Medulla oblongata (tissue), 1 donor: Measurements from ENCODE around the gene POT1.
A peak's percentile ranks its signal among the peaks of the same experiment; 100 is the strongest.
"Not testable (repeated sequence)": the region's sequence is repeated elsewhere in the genome, so short reads cannot be mapped to it uniquely, and the experiment has no call there.

Experiments
- DNase-seq: peaks from one replicate; pipeline ENCODE4 v3.0.0-alpha.2; 2015; ENCODE audit errors: extremely low spot score

POT1 gene

GRCh38 chr7:124929467-124930172 is at the start of gene POT1:
Gene POT1, minus strand, starts transcription at chr7:124929825. Its CDS starts 32,652 bp downstream, at chr7:124897173.
- DNase-seq = peak; percentile 100

- not testable (repeated sequence) for DNase-seq
Observed at GRCh38 chr7:124975131-124975530, 45.5 kb upstream of the POT1 start.

- no peak for DNase-seq
Observed at GRCh38 chr7:124965553-124965952, 35.9 kb upstream of the POT1 start.

- no peak for DNase-seq
Observed at GRCh38 chr7:124959676-124960075, 30.1 kb upstream of the POT1 start.

- not testable (repeated sequence) for DNase-seq
Observed at GRCh38 chr7:124957952-124958351, 28.3 kb upstream of the POT1 start.

DNA sequence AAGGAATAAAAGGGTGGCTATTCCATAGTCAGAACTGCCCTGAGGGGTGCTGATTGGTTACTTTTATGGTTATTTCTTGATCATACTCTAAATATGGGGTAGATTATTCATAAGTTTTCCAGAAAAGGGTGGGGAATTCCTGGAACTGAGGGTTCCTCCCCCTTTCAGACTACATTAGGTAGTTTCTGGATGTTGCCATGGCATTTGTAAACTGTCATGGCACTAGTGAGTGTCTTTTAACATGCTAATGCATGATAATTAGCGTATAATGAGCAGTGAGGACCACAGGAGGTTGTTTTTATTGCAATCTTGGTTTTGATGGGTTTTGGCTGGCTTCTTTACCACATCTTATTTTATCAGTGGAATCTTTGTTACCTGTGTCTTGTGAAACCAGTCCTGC is 26.5 kb upstream of the POT1 start:
- no peak for DNase-seq

DNA sequence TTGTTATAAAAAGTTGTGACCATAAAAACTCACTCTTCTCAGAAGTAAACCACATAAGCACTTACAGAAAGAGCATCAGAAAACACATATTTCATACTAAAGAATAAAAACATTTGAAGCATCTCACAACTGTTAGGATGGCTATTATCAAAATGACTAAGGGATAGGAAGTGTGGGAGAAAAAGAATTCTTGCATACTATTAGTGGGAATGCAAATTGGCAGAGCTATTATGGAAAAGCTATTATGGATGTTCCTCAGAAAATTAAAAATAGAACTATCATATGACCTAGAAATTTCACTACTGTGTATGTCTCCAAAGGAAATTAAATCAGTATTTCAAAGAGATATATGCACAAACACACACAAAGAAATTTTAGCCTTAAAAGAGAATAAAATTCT is 25.2 kb upstream of the POT1 start:
- no peak for DNase-seq

DNA sequence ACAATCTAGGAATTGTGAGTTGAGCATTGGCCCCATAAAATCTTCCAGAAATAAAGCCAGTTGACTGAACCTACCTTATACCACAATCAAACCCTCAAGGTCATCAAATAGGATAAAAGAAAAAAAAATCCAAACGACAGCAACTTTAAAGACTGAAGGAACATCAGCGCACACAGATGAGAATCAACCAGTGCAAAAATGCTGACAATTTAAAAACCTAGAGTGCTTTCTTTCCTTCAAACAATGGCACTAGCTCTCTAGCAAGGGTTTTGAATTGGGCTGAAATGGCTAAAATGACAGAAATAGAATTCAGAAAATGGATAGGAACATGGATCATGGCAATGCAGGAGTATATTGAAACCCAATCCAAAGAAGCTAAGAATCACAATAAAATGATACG is 16.1 kb upstream of the POT1 start:
- DNase-seq = no peak

DNA sequence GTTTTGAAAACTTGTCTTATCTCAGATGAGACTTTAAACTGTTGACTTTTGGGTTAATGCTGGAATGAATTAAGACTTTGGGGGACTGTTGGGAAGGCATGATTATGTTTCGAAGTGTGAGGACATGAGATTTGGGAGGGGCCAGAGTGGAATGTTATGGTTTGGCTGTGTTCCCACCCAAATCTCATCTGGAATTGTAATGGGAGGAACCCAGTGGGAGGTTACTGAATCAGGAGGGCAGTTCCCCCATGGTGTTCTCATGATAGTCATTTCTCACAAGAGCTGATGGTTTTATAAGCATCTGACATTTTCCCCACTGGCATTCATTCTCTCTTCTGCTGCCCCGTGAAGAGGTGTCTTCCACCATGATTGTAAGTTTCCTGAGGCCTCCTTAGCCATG is 13.8 kb upstream of the POT1 start:
- DNase-seq = no peak

GRCh38 chr7:124942399-124942798 is 12.8 kb upstream of the POT1 start:
- no peak for DNase-seq

DNA sequence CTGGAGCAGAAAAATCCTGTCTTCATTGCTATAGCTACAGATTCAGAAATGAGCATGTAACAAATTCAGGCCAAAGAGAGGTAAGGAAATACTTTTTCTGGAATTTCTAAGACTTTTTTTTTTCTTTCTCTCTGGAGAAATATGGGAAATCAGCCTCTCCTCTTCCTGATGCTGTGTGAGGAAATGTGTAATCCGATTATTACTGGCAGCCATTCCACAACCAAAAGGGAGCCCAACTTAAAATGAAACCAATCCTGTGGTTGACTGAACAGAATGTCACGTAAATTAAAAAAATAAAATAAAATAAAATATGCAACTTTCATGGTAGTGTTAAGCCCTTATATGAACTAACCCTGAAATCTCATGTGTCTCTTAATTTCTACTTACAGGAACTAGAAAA is 10.7 kb upstream of the POT1 start:
- DNase-seq = no peak

DNA sequence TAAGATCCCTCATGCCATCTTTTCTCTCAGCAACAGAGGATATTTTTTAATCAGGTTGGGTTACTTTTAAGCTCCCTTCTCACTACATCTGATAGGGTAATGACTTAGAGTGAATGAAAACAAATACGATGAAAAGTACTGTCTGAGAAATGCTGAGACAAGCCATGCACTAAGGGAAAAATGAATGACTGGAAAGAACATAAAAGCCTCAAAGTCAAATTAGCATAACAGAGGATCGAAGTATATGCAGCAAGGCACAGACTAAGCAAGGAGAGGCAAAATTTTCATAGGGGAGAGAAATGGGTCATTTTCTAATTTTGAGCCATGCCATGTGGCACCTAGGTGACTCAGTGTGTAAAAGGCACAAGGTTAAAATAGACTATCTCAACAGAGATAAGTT is 8.5 kb upstream of the POT1 start:
- DNase-seq = no peak

GRCh38 chr7:124937076-124937475 is 7.5 kb upstream of the POT1 start:
- no peak for DNase-seq

- no peak for DNase-seq
Observed at GRCh38 chr7:124934841-124935240, 5.2 kb upstream of the POT1 start.

- no peak for DNase-seq
Observed at GRCh38 chr7:124930655-124931597, 1.3 kb upstream of the POT1 start.

GRCh38 chr7:124930173-124930623 is 573 bp upstream of the POT1 start:
- no peak for DNase-seq

GRCh38 chr7:124924906-124925305 is 4.7 kb downstream of the POT1 start:
- no peak for DNase-seq

DNA sequence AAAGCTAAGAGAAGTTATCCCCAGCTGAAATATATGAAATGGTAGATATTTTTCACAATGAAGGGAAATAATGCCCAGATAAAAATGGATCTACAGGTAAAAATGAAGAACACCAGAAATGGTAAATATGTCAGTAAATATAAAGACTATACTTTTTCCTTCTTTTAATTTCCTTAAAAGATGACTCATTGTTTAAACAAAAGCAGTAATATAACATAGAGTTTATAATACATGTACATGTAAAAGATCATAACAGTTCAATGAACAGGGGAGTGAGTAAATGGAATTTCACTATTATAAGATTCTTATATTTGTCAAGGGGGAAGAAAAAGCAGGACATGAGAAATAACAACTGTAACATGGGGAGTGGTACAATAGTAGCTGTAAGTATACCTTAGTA is 7.4 kb downstream of the POT1 start:
- no peak for DNase-seq

GRCh38 chr7:124919841-124920240 is 9.8 kb downstream of the POT1 start:
- DNase-seq = no peak

DNA sequence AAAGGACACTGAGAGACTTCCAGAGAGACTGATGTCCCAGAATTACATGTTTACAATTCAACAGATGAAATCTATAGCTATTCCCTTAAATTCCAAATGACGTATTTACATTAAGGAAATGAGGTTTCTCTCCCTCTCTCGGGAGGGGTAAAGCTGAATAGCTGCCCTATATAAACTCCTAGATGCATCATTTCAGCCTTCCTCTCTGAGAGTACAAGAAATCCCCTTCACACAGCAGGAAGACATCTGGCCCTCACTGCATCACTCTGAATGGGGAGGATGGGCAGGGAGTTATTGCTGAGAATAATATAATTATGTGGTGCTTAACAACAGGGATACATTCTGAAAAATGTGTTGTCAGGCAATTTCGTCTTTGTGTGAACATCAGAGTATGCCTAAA is 11.0 kb downstream of the POT1 start:
- no peak for DNase-seq

DNA sequence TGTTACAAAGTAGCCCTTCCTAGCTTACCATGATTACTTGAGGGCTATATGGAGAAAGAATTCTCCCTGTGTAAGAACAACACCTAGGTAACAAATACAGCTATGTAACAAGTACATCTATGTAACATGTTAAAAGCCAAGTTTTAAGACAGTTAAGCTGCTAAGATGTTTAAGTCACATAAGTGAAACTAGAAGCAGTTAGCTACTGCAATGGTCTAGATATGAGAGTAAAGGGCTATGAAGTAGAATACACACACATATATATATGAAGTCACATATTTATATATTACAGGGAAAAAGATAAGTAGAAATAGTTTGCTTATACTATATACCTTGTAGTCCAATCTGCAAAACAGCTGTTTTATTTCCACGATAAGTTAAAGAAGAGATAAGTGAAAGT is 14.4 kb downstream of the POT1 start:
- DNase-seq = no peak

- DNase-seq = no peak
Observed at GRCh38 chr7:124914298-124914697, 15.3 kb downstream of the POT1 start.

DNA sequence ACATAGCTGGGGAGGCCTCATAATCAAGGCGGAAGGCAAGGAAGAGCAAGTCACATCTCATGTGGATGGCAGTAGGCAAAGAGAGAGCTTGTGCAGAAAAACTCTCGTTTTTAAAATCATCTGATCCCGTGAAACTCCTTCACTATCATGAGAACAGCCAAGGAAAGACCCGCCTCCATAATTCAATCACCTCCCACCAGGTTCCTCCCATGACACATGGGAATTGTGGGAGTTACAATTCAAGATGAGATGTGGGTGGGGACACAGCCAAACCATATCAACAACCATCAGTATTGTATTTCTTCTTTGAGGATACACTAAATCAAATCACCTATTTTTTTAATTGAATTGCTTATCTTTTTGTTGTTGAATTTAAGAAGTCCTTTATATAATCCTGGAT is 16.7 kb downstream of the POT1 start:
- DNase-seq = no peak
